Stimulated activated CD8-positive, alpha-beta memory T cell treated with anti-CD3 and anti-CD28 coated beads, Interleukin-4, amount 100 ng/mL, for 1 hour (primary cell): ENCODE measurements around the gene CDC37L1.
"Not testable (repeated sequence)": the region's sequence is repeated elsewhere in the genome, so short reads cannot be mapped to it uniquely, and the experiment has no call there.

Source experiments
- DNase-seq, 2 donors: peaks; one replicate each; pipeline ENCODE4 v3.0.0-alpha.2; 2020; ENCODE audit warnings: low read depth in 2 of 2, low spot score in 1 of 2

Gene CDC37L1

GRCh38 chr9:4750023-4750673 lies 70.8 kb downstream of the CDC37L1 start:
- DNase-seq = no peak

GRCh38 chr9:4754530-4754929 lies 75.2 kb downstream of the CDC37L1 start:
- not testable (repeated sequence) for DNase-seq

- DNase-seq = no peak
Measured at GRCh38 chr9:4755026-4755609, 75.7 kb downstream of the CDC37L1 start.

- DNase-seq = no peak
Measured at GRCh38 chr9:4756420-4756819, 77.1 kb downstream of the CDC37L1 start.
